Calu3 (cell line): Measurements from ENCODE around the gene GMNN. TPM values are rescaled to one million over a fixed set of nuclear protein-coding genes. Genes with fewer than 3 reads are reported as not detected.
A peak's percentile ranks its signal among the peaks of the same experiment; 100 is the strongest.
"Not testable (repeated sequence)": the region's sequence is repeated elsewhere in the genome, so short reads cannot be mapped to it uniquely, and the experiment has no call there.

Experiments
- BruUV-seq: library from RNA; stranded (reverse); fragments of 400-500 nt; replicated peaks from 2 replicates; lab custom pipeline; 2021; lab: Mats Ljungman, UMichigan
- CTCF ChIA-PET: fragments of 300-600 bp; sonication (Branson Sonifier 250); formaldehyde crosslinking; loops from one replicate; lab custom pipeline; 2022; ENCODE audit warnings: antibody characterized with exemption; lab: Charles Lee
- DNase-seq: peaks from one replicate; pipeline ENCODE4 v3.0.0; 2022
- H3K27ac Mint-ChIP-seq: one replicate; pipeline ENCODE4 v1.8.0; 2022; ENCODE audit warnings: mixed read lengths; ENCODE audit not compliant: unreplicated experiment
- H3K27me3 Mint-ChIP-seq: one replicate; pipeline ENCODE4 v1.8.0; 2022; ENCODE audit warnings: mixed read lengths; ENCODE audit not compliant: unreplicated experiment
- H3K36me3 Mint-ChIP-seq: one replicate; pipeline ENCODE4 v1.8.0; 2022; ENCODE audit warnings: mild to moderate bottlenecking, moderate library complexity, mixed read lengths; ENCODE audit not compliant: insufficient read depth, unreplicated experiment
- H3K4me1 Mint-ChIP-seq: one replicate; pipeline ENCODE4 v1.8.0; 2022; ENCODE audit warnings: mild to moderate bottlenecking, low read depth, mixed read lengths; ENCODE audit not compliant: unreplicated experiment
- H3K4me3 Mint-ChIP-seq: one replicate; pipeline ENCODE4 v1.8.0; 2022; ENCODE audit warnings: mild to moderate bottlenecking, low read depth, moderate library complexity, mixed read lengths; ENCODE audit not compliant: unreplicated experiment
- H3K9me3 Mint-ChIP-seq: one replicate; pipeline ENCODE4 v1.8.0; 2022; ENCODE audit warnings: low read depth, mixed read lengths; ENCODE audit not compliant: unreplicated experiment
- intact Hi-C: fragments of 100-400 bp; cut with micrococcal nuclease; formaldehyde crosslinking; loops from one replicate; pipeline ENCODE4 v1.10.0; 2022; ENCODE audit not compliant: unreplicated experiment
- total RNA-seq: library from RNA; stranded (reverse); gene quantifications from 2 replicates; pipeline ENCODE4 v1.2.3, GENCODE V29; 2022
- TF ChIP-seq, protein P1 (sequence below): fragments of 200-600 bp; IDR thresholded peaks from one replicate; pipeline ENCODE4 v1.8.0; 2022; ENCODE audit warnings: antibody characterized with exemption; ENCODE audit not compliant: unreplicated experiment

The GMNN gene
- total RNA-seq, 1 experiment from 2014 or later: 200 TPM

DNA sequence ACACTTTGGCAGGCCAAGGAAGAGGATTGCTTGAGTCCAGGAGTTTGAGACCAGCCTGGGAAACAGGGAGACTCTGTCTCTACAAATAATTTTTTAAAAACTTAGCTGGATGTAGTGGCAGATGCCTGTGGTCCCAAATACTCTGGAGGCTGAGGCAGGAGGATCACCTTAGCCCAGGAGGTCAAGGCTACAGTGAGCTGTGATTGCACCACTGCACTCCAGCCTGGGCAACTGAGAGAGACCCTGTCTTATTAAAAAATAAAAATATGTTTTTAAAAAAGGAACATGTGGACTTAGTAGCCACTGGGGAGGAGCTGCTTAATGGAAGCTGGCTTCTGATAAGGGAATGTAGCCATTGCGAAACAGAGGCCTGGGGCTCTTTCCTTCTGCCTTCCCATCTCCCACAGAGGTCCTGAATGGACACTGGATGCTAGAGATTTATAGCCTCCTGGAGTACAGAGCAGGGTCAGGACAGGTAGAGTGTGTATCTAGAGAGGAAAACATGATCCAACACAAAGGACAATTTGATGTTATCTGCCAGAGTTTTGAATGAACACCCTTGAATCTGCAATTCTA, 21.7 kb upstream of the GMNN start:
- CTCF ChIA-PET: interaction anchor here (0.8 to 2.0 kb wide), 2 partner anchors 10 to 173 kb away, joined by 4 to 13 read pairs; no protein-coding TSS in a partner anchor
- TF ChIP-seq, protein P1, sequence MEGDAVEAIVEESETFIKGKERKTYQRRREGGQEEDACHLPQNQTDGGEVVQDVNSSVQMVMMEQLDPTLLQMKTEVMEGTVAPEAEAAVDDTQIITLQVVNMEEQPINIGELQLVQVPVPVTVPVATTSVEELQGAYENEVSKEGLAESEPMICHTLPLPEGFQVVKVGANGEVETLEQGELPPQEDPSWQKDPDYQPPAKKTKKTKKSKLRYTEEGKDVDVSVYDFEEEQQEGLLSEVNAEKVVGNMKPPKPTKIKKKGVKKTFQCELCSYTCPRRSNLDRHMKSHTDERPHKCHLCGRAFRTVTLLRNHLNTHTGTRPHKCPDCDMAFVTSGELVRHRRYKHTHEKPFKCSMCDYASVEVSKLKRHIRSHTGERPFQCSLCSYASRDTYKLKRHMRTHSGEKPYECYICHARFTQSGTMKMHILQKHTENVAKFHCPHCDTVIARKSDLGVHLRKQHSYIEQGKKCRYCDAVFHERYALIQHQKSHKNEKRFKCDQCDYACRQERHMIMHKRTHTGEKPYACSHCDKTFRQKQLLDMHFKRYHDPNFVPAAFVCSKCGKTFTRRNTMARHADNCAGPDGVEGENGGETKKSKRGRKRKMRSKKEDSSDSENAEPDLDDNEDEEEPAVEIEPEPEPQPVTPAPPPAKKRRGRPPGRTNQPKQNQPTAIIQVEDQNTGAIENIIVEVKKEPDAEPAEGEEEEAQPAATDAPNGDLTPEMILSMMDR: no peak
- Mint-ChIP-seq H3K9me3 (peaks cover 10% of the 10 kb centered on the region), H3K4me3 (no peak overlapping the region), H3K4me1 (peaks cover 20% of the 10 kb centered on the region), H3K27ac (peak overlapping the region; percentile 0), H3K36me3 (peaks cover 4% of the 10 kb centered on the region), H3K27me3 (no peaks in the 10 kb centered on the region)
- intact Hi-C loops: no loop called here
- peak; percentile 31 for DNase-seq
- BruUV-seq: no TSS peak

GRCh38 chr6:24753545-24753944, 21.2 kb upstream of the GMNN start:
- CTCF ChIA-PET: interaction anchor here (0.6 to 2.0 kb wide), 3 partner anchors 10 to 174 kb away, joined by 3 to 13 read pairs (median 4); no protein-coding TSS in a partner anchor
- no peaks in the 10 kb centered on the region for H3K27me3 Mint-ChIP-seq
- H3K9me3 Mint-ChIP-seq: peaks cover 10% of the 10 kb centered on the region
- BruUV-seq: no TSS peak
- peak overlapping the region; percentile 29 for H3K27ac Mint-ChIP-seq
- no peak for DNase-seq
- peaks cover 4% of the 10 kb centered on the region for H3K36me3 Mint-ChIP-seq
- intact Hi-C loops: no loop called here
- peaks cover 20% of the 10 kb centered on the region for H3K4me1 Mint-ChIP-seq
- H3K4me3 Mint-ChIP-seq: no peak overlapping the region
- TF ChIP-seq, protein P1: no peak

GRCh38 chr6:24754378-24754777, 20.4 kb upstream of the GMNN start:
- Mint-ChIP-seq H3K4me1 (peaks cover 20% of the 10 kb centered on the region), H3K9me3 (peaks cover 10% of the 10 kb centered on the region)
- intact Hi-C loops, H3K27me3 Mint-ChIP-seq, H3K27ac Mint-ChIP-seq, H3K4me3 Mint-ChIP-seq, DNase-seq, H3K36me3 Mint-ChIP-seq, BruUV-seq: not testable (repeated sequence)
- CTCF ChIA-PET: interaction anchor here (2.0 kb wide), 1 partner anchor 11 kb away, joined by 13 read pairs; no protein-coding TSS in a partner anchor

- peaks cover 10% of the 10 kb centered on the region for H3K9me3 Mint-ChIP-seq
- no peaks in the 10 kb centered on the region for H3K27me3 Mint-ChIP-seq
- CTCF ChIA-PET: interaction anchor here (0.5 kb wide), 1 partner anchor 36 kb away, joined by 3 read pairs; the partner anchor contains the start of gene C6orf62
- BruUV-seq: no TSS peak
- no peak for DNase-seq
- H3K4me1 Mint-ChIP-seq: peaks cover 20% of the 10 kb centered on the region
- no peak overlapping the region for H3K27ac Mint-ChIP-seq
- TF ChIP-seq, protein P1: no peak
- peaks cover 4% of the 10 kb centered on the region for H3K36me3 Mint-ChIP-seq
- H3K4me3 Mint-ChIP-seq: no peak overlapping the region
- intact Hi-C loops: no loop called here
Measured at GRCh38 chr6:24755279-24755678, 19.5 kb upstream of the GMNN start.

GRCh38 chr6:24757611-24758010, 17.1 kb upstream of the GMNN start:
- intact Hi-C loops: no loop called here
- TF ChIP-seq, protein P1: no peak
- H3K4me1 Mint-ChIP-seq: peaks cover 15% of the 10 kb centered on the region
- DNase-seq: no peak
- CTCF ChIA-PET: interaction anchor here (1.6 kb wide), 1 partner anchor 40 kb away, joined by 3 read pairs; no protein-coding TSS in a partner anchor
- peaks cover 7% of the 10 kb centered on the region for H3K9me3 Mint-ChIP-seq
- no peak overlapping the region for H3K27ac Mint-ChIP-seq
- H3K27me3 Mint-ChIP-seq: no peaks in the 10 kb centered on the region
- no TSS peak for BruUV-seq
- H3K4me3 Mint-ChIP-seq: no peak overlapping the region
- H3K36me3 Mint-ChIP-seq: peaks cover 4% of the 10 kb centered on the region
